Measurements from ENCODE around the gene ADAMTS1. TPM values are rescaled to one million over a fixed set of nuclear protein-coding genes. Genes with fewer than 3 reads are reported as not detected.

ADAMTS1 gene
- 10 to 100 TPM; 21.2 to 29.2 (median 22.5) TPM for total RNA-seq

DNA sequence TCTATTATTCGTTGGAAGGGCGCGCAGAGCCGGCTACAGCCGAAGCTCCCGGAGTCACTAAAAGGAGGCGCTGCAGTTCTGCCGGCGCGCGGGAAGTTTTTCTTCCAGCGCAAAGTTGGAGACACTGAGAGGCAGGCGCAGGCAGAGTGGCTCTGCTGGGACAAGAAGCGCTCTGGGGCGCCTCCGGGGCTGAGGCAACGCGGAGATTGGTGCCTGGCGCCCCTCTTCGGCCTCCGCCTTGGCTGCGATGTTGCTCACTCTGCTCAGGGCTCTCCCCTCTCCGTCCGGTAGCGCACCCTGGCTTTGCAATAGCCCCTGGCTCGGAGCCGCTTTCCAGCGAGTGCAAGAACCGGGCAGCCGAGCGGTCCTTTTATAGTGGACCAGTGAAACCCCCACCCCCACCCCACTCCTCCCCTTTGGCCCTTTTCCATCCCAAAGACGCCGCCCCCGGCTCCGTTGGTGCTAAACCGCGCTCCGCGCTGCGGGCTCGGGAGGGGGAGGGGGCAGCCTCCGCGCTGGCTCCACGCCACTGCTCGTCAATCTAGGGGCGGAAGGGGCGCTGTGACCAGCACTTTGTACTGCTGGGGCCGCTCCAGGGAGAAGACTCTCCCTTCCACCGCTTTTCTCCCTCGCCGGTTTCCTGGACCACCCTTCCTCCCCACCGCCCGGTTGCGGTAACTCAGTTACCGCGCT is at the start of gene ADAMTS1:
Gene ADAMTS1 (minus strand): TSS at position 344 of the 693 bp plus-strand sequence. CDS start 455 bp downstream, outside the sequence.
- H3K27me3 ChIP-seq = no peaks in the 10 kb centered on the region
- H3K27ac ChIP-seq = peak within 1 kb of the TSS; percentile 90
- peaks cover 41% of the 10 kb centered on the region for H3K4me1 ChIP-seq
- DNase-seq (ENCODE audit: low spot score in 2 of 2) = peak; percentile 95 to 96
- under 1% methylated on average over 24 of the region's 56 CpGs for WGBS
- no peaks in the 10 kb centered on the region for H3K9me3 ChIP-seq
- H3K36me3 ChIP-seq = peaks cover 2% of the 10 kb centered on the region
- TF ChIP-seq POLR2AphosphoS5 (IDR thresholded peaks at IDR 0.05) (peak; percentile 85 to 97 (median 88)), EP300 (IDR thresholded peaks at IDR 0.05) (no peak), POLR2A (IDR thresholded peaks at IDR 0.05) (peak; percentile 83 to 92)
- TF ChIP-seq, protein P1, sequence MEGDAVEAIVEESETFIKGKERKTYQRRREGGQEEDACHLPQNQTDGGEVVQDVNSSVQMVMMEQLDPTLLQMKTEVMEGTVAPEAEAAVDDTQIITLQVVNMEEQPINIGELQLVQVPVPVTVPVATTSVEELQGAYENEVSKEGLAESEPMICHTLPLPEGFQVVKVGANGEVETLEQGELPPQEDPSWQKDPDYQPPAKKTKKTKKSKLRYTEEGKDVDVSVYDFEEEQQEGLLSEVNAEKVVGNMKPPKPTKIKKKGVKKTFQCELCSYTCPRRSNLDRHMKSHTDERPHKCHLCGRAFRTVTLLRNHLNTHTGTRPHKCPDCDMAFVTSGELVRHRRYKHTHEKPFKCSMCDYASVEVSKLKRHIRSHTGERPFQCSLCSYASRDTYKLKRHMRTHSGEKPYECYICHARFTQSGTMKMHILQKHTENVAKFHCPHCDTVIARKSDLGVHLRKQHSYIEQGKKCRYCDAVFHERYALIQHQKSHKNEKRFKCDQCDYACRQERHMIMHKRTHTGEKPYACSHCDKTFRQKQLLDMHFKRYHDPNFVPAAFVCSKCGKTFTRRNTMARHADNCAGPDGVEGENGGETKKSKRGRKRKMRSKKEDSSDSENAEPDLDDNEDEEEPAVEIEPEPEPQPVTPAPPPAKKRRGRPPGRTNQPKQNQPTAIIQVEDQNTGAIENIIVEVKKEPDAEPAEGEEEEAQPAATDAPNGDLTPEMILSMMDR (IDR thresholded peaks at IDR 0.05) = no peak
- H3K4me3 ChIP-seq = peak within 1 kb of the TSS; percentile 82

DNA sequence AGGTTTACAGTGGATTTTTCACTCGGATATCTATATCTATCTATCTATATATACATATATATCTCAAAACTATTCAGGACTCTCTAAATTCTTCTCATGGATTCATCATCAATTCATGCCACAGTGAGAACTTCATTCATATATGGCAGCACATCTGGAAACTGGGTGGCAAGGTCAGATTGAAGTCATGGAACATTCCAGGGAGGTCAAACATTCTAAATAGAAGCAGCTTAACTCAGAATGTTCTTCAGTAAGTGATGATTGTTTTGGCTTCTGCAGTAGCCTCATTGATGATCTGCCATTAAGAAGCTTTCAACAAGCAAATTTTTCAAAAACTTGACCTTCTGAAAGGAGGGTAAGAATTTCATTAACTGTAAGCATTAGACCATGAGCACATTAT is 46.9 kb upstream of the ADAMTS1 start:
- no peak overlapping the region for H3K4me3 ChIP-seq
- H3K36me3 ChIP-seq = no peaks in the 10 kb centered on the region
- peaks cover 4% of the 10 kb centered on the region for H3K4me1 ChIP-seq
- TF ChIP-seq POLR2A (IDR thresholded peaks at IDR 0.05) (no peak), EP300 (IDR thresholded peaks at IDR 0.05) (no peak), POLR2AphosphoS5 (IDR thresholded peaks at IDR 0.05) (no peak)
- TF ChIP-seq, protein P1 (IDR thresholded peaks at IDR 0.05) = no peak
- H3K27ac ChIP-seq = no peak overlapping the region
- no peak for DNase-seq (ENCODE audit: low spot score in 2 of 2)
- H3K27me3 ChIP-seq = no peaks in the 10 kb centered on the region
- H3K9me3 ChIP-seq = no peaks in the 10 kb centered on the region
- WGBS = 75% methylated on average over 1 of the region's 1 CpG

DNA sequence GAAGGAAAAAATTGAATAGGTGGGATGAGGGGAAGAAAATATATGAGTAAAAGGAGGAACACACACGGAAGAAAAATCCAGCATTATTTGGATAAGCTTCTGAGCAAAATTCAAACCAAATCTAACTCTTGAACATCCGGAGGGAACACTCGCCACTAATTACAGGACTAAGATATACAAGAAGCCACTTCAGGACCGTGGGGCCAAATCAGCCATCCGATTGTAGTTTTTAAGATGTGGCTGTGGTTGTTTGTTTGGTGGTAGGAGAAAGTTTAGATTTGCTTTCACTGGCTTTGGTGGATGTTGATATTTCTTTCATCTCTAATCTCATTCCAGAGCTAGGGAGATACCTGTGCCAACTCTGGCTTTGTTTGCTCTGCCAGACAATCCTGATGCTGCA is 43.7 kb upstream of the ADAMTS1 start:
- Histone ChIP-seq H3K9me3 (no peaks in the 10 kb centered on the region), H3K4me3 (no peak overlapping the region), H3K4me1 (peaks cover 4% of the 10 kb centered on the region), H3K27me3 (no peaks in the 10 kb centered on the region), H3K27ac (no peak overlapping the region), H3K36me3 (no peaks in the 10 kb centered on the region)
- TF ChIP-seq POLR2AphosphoS5 (IDR thresholded peaks at IDR 0.05) (no peak), EP300 (IDR thresholded peaks at IDR 0.05) (no peak), POLR2A (IDR thresholded peaks at IDR 0.05) (no peak)
- TF ChIP-seq, protein P1 (IDR thresholded peaks at IDR 0.05) = no peak
- WGBS = 73% methylated on average over 5 of the region's 5 CpGs
- DNase-seq (ENCODE audit: low spot score in 2 of 2) = no peak

DNA sequence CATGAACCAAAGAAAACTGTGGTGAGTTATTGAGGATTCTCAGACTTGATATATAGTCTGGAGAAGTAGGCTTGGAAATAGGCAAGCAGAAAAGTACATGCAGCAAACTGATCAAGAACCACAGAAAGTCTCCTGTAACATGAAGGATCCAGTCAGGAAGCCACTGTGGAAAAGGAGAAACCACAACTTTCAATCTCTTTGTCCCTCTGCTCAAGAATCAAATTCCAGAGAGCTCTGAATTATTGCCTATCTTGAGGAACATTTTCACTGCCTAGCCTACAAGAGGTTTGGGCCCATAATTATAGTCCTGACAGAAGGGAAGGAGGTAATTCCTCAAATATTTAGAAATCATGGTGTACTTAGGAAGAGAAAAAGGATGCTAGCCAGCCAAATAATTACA is 43.0 kb upstream of the ADAMTS1 start:
- Histone ChIP-seq H3K27me3 (no peaks in the 10 kb centered on the region), H3K4me3 (no peak overlapping the region), H3K4me1 (peaks cover 4% of the 10 kb centered on the region), H3K9me3 (no peaks in the 10 kb centered on the region), H3K36me3 (no peaks in the 10 kb centered on the region), H3K27ac (no peak overlapping the region)
- TF ChIP-seq EP300 (IDR thresholded peaks at IDR 0.05) (no peak), POLR2AphosphoS5 (IDR thresholded peaks at IDR 0.05) (no peak), POLR2A (IDR thresholded peaks at IDR 0.05) (no peak)
- TF ChIP-seq, protein P1 (IDR thresholded peaks at IDR 0.05) = no peak
- DNase-seq (ENCODE audit: low spot score in 2 of 2) = no peak

DNA sequence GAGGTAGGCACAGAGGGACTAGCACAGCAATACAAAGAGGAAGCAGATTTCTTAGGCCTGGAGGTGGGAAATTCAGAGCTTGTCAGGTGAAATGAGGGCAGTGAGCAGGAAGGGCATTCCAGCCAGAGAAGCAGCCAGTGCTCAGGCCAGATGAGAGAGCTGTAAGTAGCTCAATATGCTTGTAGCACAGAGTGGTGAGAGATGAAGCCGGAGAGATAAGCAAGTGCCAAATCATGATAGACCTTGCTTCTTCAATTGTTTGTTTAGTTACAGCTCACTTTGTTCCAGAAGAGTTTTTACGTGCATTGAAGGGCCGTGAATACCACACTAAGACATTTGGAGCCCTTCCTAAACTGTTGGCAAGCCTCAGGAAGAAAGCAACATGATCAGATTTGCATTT is 42.0 kb upstream of the ADAMTS1 start:
- H3K9me3 ChIP-seq = no peaks in the 10 kb centered on the region
- no peak for DNase-seq (ENCODE audit: low spot score in 2 of 2)
- 43% methylated on average over 3 of the region's 3 CpGs for WGBS
- no peak for TF ChIP-seq POLR2AphosphoS5 (IDR thresholded peaks at IDR 0.05)
- TF ChIP-seq POLR2A (IDR thresholded peaks at IDR 0.05) = no peak
- no peak for TF ChIP-seq EP300 (IDR thresholded peaks at IDR 0.05)
- TF ChIP-seq, protein P1 (IDR thresholded peaks at IDR 0.05) = no peak
- H3K4me3 ChIP-seq = no peak overlapping the region
- peaks cover 7% of the 10 kb centered on the region for H3K4me1 ChIP-seq
- no peak overlapping the region for H3K27ac ChIP-seq
- H3K36me3 ChIP-seq = no peaks in the 10 kb centered on the region
- no peaks in the 10 kb centered on the region for H3K27me3 ChIP-seq

All from suprapubic skin (tissue), 4 donors.